Putamen (tissue), 1 donor: ENCODE data around the gene PRR9.
"Not testable (repeated sequence)": the region's sequence is repeated elsewhere in the genome, so short reads cannot be mapped to it uniquely, and the experiment has no call there.

Experiments
- DNase-seq: peaks from one replicate; pipeline ENCODE4 v3.0.0-alpha.2; 2016; ENCODE audit warnings: low spot score

The PRR9 gene

DNA sequence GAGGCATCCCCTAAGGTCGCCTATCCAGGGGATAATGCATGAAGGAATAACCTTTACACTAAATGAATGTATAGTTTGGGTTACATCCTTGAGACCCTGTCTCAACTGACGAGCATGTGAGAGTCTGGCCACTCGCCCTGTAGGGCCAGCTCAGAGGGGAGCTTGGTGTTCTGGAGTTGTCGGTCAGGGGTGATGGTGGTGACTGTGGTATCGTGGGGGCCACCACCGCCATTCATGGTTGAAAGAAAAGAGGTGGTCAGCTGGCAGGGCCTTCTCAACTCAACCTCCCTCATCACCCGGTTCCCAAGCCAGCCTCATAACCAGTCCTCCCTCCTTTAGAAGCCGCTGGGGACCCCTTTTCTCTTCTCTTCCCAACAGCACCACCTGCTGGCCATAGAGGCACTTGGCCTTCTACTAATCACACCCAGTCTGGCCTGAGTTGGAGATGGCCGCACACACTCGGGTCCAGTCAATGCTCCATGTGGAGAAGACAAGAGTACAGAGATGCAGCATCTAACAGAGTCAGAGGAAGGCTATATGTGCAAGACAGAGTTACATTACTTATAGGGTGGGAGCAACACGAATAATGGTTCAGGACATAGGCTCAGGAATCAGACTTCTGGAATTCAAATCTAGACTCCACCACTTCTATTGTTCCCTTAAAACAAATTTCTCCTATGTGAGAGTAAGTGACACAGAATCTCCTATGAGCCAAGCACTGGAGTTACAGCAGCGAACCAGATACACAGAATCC is 11.9 kb downstream of the PRR9 start:
- not testable (repeated sequence) for DNase-seq

- no peak for DNase-seq
These were observed 14.0 kb downstream of the PRR9 start for GRCh38 chr1:153231363-153231762.

- no peak for DNase-seq
These were observed 14.4 kb downstream of the PRR9 start for GRCh38 chr1:153231785-153232184.

DNA sequence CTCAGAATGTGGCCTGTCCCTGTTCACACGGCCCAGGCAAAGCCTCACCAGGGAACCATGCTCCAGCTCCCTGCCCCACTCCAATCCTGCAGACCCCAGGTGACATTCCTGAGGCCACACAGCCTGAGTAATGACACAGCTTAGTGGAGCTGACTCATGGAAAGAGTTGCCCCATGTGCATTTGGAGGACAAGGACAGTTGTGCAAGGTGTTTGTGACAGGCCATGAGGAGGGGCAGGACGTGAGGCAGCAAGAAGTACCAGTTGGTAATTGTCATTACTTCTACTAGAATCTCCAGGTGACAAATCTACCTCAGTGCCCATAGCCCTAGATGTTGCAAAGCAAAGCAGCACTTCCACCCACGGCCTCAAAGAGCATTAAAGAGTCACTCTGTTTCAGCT is 15.2 kb downstream of the PRR9 start:
- DNase-seq: no peak

GRCh38 chr1:153233448-153233847 is 16.1 kb downstream of the PRR9 start:
- DNase-seq: no peak

- DNase-seq: no peak
These were observed 21.1 kb downstream of the PRR9 start for GRCh38 chr1:153238527-153238926.

DNA sequence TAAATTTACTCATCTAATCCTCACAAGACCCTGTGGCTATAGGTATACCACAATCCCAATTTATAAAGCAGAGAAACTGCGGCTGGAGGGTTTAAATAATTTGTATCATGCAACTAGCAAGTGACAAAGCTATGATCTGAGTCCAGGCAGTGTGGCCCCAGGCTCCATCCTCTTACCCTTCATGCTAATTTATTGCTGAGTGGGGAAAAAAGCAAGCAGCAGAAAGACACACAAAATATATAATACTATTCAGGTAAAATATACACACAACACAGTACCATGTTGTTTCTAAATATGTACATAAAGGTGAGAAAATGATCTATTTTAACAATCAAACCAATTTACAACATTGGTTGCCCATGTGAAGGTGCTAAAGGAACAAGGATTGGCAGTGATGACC is 24.8 kb downstream of the PRR9 start:
- no peak for DNase-seq

GRCh38 chr1:153245466-153245865 is 28.1 kb downstream of the PRR9 start:
- DNase-seq: no peak

- no peak for DNase-seq
These were observed 28.6 kb downstream of the PRR9 start for GRCh38 chr1:153246018-153246417.

GRCh38 chr1:153246825-153247224 is 29.4 kb downstream of the PRR9 start:
- no peak for DNase-seq

- no peak for DNase-seq
These were observed 30.9 kb downstream of the PRR9 start for GRCh38 chr1:153248176-153248879.

GRCh38 chr1:153250166-153250565 is 32.8 kb downstream of the PRR9 start:
- DNase-seq: no peak

DNA sequence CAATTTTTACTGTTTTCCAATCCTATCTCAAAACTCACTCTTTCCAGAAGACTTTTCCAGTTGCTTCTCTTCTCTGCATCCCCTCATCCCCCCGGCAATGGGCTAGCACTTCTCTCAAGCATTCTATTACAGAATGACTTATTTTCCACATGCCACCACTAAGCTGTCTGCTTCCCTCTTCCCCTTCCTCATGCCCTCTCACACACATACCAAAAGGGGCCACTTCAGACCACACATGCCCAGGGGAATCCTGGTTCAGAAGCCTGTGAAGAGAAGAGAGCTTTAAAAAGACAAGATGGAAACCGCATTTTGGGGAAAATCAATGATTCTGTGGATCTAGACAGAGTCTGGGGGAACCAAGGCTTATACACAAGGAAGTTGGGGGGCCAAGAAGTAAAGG is 33.7 kb downstream of the PRR9 start:
- DNase-seq: no peak

- no peak for DNase-seq
These were observed 34.2 kb downstream of the PRR9 start for GRCh38 chr1:153251562-153251961.

- DNase-seq: no peak
These were observed 34.6 kb downstream of the PRR9 start for GRCh38 chr1:153251988-153252387.

- DNase-seq: no peak
These were observed 35.7 kb downstream of the PRR9 start for GRCh38 chr1:153253076-153253475.

DNA sequence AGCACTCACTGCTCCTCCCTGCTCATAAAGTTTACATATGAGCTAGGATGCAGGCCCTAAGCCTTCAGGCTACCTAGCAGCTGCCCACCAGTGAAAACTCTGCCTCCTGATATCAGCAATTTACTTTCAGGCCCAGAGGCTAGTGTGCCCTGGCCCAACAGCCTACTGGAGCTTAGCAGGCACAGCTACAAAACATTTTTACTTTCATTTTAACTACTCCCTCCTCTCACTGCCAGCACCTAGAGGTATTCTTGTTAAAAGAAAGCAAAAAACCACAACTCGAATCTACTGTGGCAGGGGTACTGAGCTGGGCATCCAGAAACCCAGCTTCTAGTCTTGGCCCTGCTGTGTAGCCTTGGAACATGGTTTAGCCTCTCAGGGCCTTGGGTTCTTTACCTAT is 36.3 kb downstream of the PRR9 start:
- DNase-seq: no peak

DNA sequence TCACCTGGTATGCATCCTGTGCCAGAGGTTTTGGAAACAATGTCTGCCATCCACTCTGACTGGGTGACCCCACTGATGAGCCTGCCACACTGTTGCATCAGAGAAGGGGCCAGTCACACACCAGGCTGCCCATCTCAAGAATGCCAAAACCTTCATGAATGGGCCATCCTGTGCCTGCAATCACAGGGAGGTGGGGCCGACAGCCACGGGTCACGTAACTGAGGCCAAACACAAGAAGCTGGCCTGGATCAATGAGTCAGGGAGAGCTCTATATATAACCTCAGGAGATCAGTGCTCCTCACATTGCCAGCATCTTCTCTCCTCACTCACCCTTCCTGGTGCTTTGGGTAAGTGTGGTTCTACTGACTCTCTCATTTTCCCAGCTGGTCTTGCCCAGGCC is 42.0 kb downstream of the PRR9 start, which contains the start of gene LORICRIN:
LORICRIN (plus strand) TSS at position 301 of the 400 bp plus-strand sequence. CDS start 1,263 bp downstream, outside the sequence.
- no peak for DNase-seq

DNA sequence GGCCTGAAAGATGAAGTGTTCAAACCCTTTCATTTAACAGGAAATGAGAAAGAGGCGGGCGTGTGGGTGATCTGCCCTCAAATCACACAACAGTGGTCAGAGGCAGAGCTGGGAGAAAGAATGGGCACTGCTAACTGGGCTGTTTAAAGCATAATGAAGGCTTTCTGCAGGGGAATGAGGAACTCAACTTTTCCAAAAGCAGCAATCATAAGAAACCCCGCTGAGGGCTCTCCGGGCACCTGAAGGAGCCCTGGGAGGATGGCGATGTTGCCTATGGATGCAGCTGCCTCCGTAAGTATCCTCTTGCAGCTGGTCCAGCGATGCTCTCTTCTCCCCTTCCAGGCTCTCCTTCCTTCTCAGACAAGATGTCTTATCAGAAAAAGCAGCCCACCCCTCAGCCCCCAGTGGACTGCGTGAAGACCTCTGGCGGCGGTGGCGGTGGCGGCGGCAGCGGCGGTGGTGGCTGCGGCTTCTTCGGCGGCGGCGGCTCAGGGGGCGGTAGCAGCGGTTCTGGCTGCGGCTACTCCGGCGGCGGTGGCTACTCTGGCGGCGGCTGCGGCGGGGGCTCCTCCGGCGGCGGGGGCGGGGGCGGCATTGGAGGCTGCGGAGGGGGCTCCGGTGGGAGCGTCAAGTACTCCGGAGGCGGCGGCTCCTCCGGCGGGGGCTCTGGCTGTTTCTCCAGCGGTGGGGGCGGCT is 43.3 kb downstream of the PRR9 start:
- DNase-seq: no peak

DNA sequence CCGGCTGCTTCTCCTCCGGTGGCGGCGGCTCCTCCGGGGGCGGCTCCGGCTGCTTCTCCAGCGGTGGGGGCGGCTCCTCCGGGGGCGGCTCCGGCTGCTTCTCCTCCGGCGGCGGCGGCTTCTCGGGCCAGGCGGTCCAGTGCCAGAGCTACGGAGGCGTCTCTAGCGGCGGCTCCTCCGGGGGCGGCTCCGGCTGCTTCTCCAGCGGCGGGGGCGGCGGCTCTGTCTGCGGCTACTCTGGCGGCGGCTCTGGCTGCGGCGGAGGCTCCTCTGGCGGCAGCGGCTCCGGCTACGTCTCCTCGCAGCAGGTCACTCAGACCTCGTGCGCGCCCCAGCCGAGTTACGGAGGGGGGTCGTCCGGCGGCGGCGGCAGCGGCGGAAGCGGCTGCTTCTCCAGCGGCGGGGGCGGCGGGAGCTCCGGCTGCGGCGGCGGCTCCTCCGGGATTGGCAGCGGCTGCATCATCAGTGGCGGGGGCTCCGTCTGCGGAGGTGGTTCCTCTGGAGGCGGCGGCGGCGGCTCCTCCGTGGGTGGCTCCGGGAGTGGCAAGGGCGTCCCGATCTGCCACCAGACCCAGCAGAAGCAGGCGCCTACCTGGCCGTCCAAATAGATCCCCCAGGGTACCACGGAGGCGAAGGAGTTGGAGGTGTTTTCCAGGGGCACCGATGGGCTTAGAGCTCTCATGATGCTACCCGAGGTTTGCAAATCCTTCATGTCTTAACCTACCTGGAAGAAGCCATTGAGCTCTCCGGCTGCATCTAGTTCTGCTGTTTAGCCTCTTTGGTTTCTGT is 44.1 kb downstream of the PRR9 start:
- no peak for DNase-seq

- no peak for DNase-seq
These were observed 44.6 kb downstream of the PRR9 start for GRCh38 chr1:153262070-153262366.

DNA sequence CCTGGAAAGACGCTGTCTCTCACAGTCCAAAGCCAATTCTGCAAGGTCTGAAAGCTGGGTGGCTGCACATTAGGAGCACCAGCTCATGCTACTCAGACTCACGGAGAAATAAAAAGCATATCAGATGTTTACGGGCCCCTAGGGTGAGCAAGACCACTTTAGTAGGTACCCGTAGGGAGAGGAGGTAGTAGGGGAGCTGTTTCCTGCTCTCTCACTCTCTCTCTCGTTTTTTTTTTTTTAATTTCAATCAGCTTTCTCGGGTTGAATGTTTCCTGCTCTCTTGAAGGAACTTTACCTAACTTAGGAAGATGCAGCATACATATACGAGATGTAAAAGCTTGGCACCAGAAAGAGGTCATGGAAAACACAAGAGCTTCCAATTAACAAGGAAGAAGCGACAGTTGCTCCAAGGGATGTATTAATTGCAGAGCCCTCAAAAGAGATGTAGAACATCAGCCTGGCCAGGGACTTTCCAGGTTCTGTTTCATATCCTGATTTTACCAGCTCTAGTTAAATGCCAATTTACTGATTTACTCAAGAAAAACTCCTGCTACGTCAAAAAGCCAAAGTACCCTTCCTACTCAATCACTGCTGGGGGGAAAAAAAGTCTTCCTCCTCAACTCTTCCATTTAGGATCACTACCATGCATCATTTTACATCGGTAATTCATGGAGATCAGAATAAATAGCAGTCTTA is 45.2 kb downstream of the PRR9 start:
- no peak for DNase-seq
